ENCODE data around the gene PTPRA.
A peak's percentile ranks its signal among the peaks of the same experiment; 100 is the strongest.

DNA sequence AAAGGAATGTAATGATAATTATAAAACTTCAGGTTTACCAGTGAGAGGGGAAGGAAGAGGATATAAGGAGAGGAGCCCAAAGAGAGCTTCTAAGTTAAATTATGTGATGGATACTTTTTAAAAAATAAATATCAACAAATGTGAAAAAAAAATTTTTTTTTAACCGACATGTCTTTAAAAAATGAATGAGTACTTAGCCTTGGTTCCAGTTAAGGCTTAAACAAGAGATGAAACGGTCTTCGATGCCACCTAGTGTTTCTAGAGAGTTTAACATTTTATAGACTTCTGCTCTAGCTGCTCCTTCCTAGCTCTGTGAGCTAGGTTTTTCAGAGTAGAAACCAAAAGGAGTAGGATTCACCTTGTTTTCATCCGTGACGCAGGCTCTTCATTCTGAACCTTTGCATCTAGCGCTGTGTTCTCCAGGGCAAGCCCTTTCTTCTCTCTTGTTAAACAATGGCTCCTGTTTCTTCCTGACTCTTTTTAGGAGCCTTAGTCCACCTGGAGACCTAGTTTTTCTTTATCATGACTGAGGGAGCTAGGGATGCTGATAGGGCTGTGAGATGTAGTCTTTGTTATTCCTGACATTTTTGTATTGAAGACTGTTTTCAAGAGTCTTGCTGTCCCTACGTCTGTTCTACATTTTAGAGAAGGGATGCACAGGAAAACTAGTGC, 127.7 kb downstream of the PTPRA start:
- TF ChIP-seq, protein P1, sequence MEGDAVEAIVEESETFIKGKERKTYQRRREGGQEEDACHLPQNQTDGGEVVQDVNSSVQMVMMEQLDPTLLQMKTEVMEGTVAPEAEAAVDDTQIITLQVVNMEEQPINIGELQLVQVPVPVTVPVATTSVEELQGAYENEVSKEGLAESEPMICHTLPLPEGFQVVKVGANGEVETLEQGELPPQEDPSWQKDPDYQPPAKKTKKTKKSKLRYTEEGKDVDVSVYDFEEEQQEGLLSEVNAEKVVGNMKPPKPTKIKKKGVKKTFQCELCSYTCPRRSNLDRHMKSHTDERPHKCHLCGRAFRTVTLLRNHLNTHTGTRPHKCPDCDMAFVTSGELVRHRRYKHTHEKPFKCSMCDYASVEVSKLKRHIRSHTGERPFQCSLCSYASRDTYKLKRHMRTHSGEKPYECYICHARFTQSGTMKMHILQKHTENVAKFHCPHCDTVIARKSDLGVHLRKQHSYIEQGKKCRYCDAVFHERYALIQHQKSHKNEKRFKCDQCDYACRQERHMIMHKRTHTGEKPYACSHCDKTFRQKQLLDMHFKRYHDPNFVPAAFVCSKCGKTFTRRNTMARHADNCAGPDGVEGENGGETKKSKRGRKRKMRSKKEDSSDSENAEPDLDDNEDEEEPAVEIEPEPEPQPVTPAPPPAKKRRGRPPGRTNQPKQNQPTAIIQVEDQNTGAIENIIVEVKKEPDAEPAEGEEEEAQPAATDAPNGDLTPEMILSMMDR (IDR thresholded peaks at IDR 0.05; ENCODE audit: insufficient read depth, low read depth, low read length): peak; percentile 33
- no peak for TF ChIP-seq EZH2 (IDR thresholded peaks at IDR 0.05; ENCODE audit: insufficient read depth, low read length)

Data from astrocyte (in vitro differentiated cells and primary cell).